ENCODE measurements around the gene LNP1. TPM values are rescaled to one million over a fixed set of nuclear protein-coding genes. Genes with fewer than 3 reads are reported as not detected.

The LNP1 gene
- total and polyA plus RNA-seq, 9 of the 15 experiments (the other 6 are each of a cell fraction or from before 2014, with no cell fraction given) = 1.9 to 5.2 (median 4.5) TPM

DNA sequence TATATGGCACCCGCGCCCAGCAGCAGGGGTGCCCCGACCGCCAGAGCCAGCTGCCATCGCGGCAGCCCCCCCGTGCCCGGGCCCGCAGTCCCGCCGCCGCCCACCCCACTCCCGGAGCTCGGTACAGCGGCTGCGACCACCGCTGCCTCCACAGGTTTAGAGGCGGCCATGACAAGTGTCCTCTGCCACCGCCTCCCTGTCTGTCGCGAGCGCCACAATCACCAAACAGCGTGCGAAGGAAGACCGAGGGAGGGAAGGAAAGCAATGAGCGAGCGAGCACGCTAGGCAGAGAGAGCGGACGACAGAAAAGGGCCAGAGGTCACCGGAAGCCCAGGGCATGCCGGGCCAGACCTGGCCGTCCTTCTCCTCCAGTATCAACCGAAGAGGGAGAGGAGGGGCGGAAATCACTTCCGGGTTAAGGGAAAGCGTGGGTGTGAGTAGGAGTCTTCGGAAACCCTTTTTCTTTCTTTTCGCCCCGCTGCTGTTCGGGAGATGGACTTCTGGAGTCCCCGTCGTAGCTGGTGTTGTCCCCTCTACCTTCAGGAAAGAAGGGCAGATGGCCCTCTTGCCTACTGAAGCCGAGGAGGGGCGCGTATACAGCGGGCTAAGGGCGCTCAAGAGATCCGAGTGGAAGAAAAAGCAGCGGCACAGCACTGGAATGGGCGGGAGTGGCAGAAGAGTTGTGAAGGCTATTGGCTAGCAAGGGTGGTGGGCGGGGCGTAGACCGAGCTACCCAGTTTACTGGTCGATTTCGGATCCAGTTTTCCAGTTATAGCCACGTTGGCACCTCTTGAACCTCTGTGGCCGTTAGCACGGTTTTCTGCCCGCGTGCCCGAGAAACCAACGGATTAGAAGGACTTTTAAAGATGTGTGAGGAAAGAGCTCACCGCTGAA is at the start of gene LNP1, which contains the start of gene TOMM70 (continued):
- TF ChIP-seq, protein P1, sequence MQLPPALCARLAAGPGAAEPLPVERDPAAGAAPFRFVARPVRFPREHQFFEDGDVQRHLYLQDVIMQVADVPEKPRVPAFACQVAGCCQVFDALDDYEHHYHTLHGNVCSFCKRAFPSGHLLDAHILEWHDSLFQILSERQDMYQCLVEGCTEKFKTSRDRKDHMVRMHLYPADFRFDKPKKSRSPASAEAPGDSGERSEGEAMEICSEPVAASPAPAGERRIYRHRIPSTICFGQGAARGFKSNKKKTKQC (CRISPR knock-in tag; IDR thresholded peaks at IDR 0.05) = 0 out of 2 replicates have a peak, but pooled peaks have one; percentile 53
- peak; percentile 12; the same call in 1 of the 2 replicates for TF ChIP-seq FOSL1 (tag; conservative IDR thresholded peaks at IDR 0.05)
- peak; percentile 73 for TF ChIP-seq HCFC1 (IDR thresholded peaks at IDR 0.05; ENCODE audit: low read depth, low read length)
- TF ChIP-seq, protein P2, sequence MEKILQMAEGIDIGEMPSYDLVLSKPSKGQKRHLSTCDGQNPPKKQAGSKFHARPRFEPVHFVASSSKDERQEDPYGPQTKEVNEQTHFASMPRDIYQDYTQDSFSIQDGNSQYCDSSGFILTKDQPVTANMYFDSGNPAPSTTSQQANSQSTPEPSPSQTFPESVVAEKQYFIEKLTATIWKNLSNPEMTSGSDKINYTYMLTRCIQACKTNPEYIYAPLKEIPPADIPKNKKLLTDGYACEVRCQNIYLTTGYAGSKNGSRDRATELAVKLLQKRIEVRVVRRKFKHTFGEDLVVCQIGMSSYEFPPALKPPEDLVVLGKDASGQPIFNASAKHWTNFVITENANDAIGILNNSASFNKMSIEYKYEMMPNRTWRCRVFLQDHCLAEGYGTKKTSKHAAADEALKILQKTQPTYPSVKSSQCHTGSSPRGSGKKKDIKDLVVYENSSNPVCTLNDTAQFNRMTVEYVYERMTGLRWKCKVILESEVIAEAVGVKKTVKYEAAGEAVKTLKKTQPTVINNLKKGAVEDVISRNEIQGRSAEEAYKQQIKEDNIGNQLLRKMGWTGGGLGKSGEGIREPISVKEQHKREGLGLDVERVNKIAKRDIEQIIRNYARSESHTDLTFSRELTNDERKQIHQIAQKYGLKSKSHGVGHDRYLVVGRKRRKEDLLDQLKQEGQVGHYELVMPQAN (IDR thresholded peaks at IDR 0.05; ENCODE audit: borderline replicate concordance) = peak; percentile 96
- TF ChIP-seq, protein P3, sequence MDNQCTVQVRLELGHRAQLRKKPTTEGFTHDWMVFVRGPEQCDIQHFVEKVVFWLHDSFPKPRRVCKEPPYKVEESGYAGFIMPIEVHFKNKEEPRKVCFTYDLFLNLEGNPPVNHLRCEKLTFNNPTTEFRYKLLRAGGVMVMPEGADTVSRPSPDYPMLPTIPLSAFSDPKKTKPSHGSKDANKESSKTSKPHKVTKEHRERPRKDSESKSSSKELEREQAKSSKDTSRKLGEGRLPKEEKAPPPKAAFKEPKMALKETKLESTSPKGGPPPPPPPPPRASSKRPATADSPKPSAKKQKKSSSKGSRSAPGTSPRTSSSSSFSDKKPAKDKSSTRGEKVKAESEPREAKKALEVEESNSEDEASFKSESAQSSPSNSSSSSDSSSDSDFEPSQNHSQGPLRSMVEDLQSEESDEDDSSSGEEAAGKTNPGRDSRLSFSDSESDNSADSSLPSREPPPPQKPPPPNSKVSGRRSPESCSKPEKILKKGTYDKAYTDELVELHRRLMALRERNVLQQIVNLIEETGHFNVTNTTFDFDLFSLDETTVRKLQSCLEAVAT (IDR thresholded peaks at IDR 0.05) = peak in 1 of 2 experiments; percentile 79; a peak in 2 of 4 replicates
- no peak for TF ChIP-seq BDP1 (IDR thresholded peaks at IDR 0.05; ENCODE audit: insufficient read depth, insufficient read length)
- TF ChIP-seq TEAD4 (IDR thresholded peaks at IDR 0.05; ENCODE audit: low read length) = 0 out of 2 replicates have a peak, but pooled peaks have one; percentile 7
- TF ChIP-seq TEAD4 (CRISPR knock-in tag; IDR thresholded peaks at IDR 0.05; ENCODE audit: borderline replicate concordance) = no peak
- peak; percentile 80 for TF ChIP-seq TAF9B (IDR thresholded peaks at IDR 0.05; ENCODE audit: partially characterized antibody)
- peak; percentile 74 for TF ChIP-seq ZNF143 (CRISPR knock-in tag; IDR thresholded peaks at IDR 0.05)
- TF ChIP-seq RCOR1 (IDR thresholded peaks at IDR 0.05; ENCODE audit: borderline replicate concordance in 1 of 2, low read depth in 2 of 2, low read length in 2 of 2) = peak in 1 of 2 experiments; percentile 17; a peak in 1 of 4 replicates
- no peak for TF ChIP-seq ELF2 (CRISPR knock-in tag; IDR thresholded peaks at IDR 0.05)
- TF ChIP-seq ZNF717 (CRISPR knock-in tag; IDR thresholded peaks at IDR 0.05) = no peak
- TF ChIP-seq WHSC1 (IDR thresholded peaks at IDR 0.05; ENCODE audit: low read length) = no peak
- no peak for TF ChIP-seq HNRNPK (IDR thresholded peaks at IDR 0.05; ENCODE audit: low read depth, low read length, poor library complexity, severe bottlenecking)
- no peak for TF ChIP-seq ZNF668 (CRISPR knock-in tag; IDR thresholded peaks at IDR 0.05)
- TF ChIP-seq, protein P4, sequence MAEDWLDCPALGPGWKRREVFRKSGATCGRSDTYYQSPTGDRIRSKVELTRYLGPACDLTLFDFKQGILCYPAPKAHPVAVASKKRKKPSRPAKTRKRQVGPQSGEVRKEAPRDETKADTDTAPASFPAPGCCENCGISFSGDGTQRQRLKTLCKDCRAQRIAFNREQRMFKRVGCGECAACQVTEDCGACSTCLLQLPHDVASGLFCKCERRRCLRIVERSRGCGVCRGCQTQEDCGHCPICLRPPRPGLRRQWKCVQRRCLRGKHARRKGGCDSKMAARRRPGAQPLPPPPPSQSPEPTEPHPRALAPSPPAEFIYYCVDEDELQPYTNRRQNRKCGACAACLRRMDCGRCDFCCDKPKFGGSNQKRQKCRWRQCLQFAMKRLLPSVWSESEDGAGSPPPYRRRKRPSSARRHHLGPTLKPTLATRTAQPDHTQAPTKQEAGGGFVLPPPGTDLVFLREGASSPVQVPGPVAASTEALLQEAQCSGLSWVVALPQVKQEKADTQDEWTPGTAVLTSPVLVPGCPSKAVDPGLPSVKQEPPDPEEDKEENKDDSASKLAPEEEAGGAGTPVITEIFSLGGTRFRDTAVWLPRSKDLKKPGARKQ (CRISPR knock-in tag; IDR thresholded peaks at IDR 0.05) = no peak
- 0 out of 2 replicates have a peak, but pooled peaks have one; percentile 30 for TF ChIP-seq CREB1 (IDR thresholded peaks at IDR 0.05)
- TF ChIP-seq CREB1 (CRISPR knock-in tag; IDR thresholded peaks at IDR 0.05) = peak; percentile 32; the same call in 1 of the 2 replicates
- TF ChIP-seq, protein P5, sequence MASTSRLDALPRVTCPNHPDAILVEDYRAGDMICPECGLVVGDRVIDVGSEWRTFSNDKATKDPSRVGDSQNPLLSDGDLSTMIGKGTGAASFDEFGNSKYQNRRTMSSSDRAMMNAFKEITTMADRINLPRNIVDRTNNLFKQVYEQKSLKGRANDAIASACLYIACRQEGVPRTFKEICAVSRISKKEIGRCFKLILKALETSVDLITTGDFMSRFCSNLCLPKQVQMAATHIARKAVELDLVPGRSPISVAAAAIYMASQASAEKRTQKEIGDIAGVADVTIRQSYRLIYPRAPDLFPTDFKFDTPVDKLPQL (IDR thresholded peaks at IDR 0.05; ENCODE audit: extremely low read depth, insufficient read length) = peak; percentile 74
- peak; percentile 80 for TF ChIP-seq ZBTB17 (CRISPR knock-in tag; IDR thresholded peaks at IDR 0.05)
- TF ChIP-seq EGR1 (conservative IDR thresholded peaks at IDR 0.05) = peak; percentile 100

Measured in K562 (cell line).